ENCODE results near the gene GNAT3. TPM values are rescaled to one million over a fixed set of nuclear protein-coding genes. Genes with fewer than 3 reads are reported as not detected.

The GNAT3 gene
- total RNA-seq, 2 donors from 2014 or later = not detected

- Mint-ChIP-seq H3K4me1 (ENCODE audit: low read depth in 2 of 2) (no peaks in the 10 kb centered on the region), H3K9me3 (peaks cover 18% of the 10 kb centered on the region), H3K27me3 (no peaks in the 10 kb centered on the region), H3K36me3 (peaks cover 10% of the 10 kb centered on the region), H3K4me3 (no peak overlapping the region), H3K27ac (no peak overlapping the region)
- no peak for DNase-seq (ENCODE audit: low spot score)
- ATAC-seq = no peak
Measured at GRCh38 chr7:80491462-80491861, 20.4 kb downstream of the GNAT3 start.

DNA sequence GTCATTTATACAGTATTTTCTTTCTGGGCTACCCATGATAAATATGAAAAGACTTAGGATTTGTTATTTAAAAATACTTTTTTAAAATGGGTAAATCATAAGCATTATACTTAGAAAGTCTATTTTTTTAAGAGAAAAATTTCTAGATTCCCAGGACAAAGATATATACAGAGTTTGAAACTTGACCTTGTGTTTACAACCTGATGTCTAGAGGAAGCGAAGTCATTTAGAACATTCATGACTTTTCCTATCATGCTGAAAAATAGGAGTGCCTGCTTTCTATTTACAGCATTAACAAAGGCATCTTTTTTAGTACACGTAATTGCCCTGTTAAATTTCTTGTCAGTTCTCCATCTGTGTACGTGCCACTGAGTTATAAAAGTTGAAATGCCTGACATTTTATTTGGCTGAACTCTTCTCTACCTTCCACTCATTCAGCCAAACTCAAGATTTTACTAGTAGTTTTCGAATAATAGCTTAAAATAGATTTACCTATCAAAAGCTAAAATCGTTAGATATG, 23.0 kb downstream of the GNAT3 start:
- ATAC-seq = no peak
- peaks cover 10% of the 10 kb centered on the region for H3K36me3 Mint-ChIP-seq
- peaks cover 12% of the 10 kb centered on the region for H3K9me3 Mint-ChIP-seq
- no peak for DNase-seq (ENCODE audit: low spot score)
- H3K4me3 Mint-ChIP-seq = no peak overlapping the region
- no peaks in the 10 kb centered on the region for H3K4me1 Mint-ChIP-seq (ENCODE audit: low read depth in 2 of 2)
- no peak overlapping the region for H3K27ac Mint-ChIP-seq
- no peaks in the 10 kb centered on the region for H3K27me3 Mint-ChIP-seq

DNA sequence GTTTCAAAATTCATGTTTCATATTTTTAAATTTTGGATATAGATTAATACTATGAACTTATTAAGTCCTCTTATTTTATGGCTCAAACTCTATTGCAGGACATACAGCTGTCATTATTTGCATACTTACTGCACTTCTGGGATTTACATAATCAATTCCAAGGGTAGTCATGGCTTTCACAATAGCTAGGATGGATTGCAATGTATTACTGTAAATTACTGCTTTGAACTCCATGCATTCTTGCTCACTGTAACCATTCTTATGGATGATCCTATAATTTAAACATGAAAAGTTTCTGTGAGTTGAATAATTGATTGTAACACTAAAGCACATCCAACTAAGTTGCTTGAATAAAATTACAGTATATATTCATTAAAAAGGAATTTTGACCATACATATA, 23.5 kb downstream of the GNAT3 start:
- H3K27ac Mint-ChIP-seq = no peak overlapping the region
- peaks cover 15% of the 10 kb centered on the region for H3K9me3 Mint-ChIP-seq
- H3K4me1 Mint-ChIP-seq (ENCODE audit: low read depth in 2 of 2) = no peaks in the 10 kb centered on the region
- no peaks in the 10 kb centered on the region for H3K27me3 Mint-ChIP-seq
- no peak for ATAC-seq
- H3K4me3 Mint-ChIP-seq = no peak overlapping the region
- no peak for DNase-seq (ENCODE audit: low spot score)
- H3K36me3 Mint-ChIP-seq = peaks cover 10% of the 10 kb centered on the region

DNA sequence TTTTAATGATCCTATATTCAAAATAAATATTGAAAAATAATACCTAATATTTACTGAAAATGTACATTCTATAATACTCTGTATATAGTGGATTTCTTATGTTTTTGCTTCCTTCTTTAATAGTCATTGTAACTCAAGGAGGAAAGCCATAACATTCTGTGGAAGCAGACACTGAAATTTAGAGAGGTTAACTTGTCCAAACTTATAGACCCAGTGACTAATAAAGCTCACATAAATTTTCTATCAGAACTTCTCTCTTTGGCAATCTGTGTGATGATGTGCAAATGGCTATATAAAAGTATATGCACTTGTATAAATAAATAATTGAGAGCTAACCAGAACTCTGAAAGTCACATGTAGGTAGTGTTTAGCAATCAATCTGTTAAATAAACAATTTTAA, 26.1 kb downstream of the GNAT3 start:
- Mint-ChIP-seq H3K9me3 (peaks cover 9% of the 10 kb centered on the region), H3K36me3 (peaks cover 3% of the 10 kb centered on the region), H3K4me1 (ENCODE audit: low read depth in 2 of 2) (no peaks in the 10 kb centered on the region), H3K27me3 (no peaks in the 10 kb centered on the region), H3K27ac (no peak overlapping the region), H3K4me3 (no peak overlapping the region)
- ATAC-seq (no peak), DNase-seq (ENCODE audit: low spot score) (no peak)

- H3K9me3 Mint-ChIP-seq = peaks cover 8% of the 10 kb centered on the region
- no peaks in the 10 kb centered on the region for H3K27me3 Mint-ChIP-seq
- no peaks in the 10 kb centered on the region for H3K36me3 Mint-ChIP-seq
- no peaks in the 10 kb centered on the region for H3K4me1 Mint-ChIP-seq (ENCODE audit: low read depth in 2 of 2)
- no peak overlapping the region for H3K4me3 Mint-ChIP-seq
- ATAC-seq (no peak), DNase-seq (ENCODE audit: low spot score) (no peak)
- no peak overlapping the region for H3K27ac Mint-ChIP-seq
Measured at GRCh38 chr7:80482950-80483349, 28.9 kb downstream of the GNAT3 start.

DNA sequence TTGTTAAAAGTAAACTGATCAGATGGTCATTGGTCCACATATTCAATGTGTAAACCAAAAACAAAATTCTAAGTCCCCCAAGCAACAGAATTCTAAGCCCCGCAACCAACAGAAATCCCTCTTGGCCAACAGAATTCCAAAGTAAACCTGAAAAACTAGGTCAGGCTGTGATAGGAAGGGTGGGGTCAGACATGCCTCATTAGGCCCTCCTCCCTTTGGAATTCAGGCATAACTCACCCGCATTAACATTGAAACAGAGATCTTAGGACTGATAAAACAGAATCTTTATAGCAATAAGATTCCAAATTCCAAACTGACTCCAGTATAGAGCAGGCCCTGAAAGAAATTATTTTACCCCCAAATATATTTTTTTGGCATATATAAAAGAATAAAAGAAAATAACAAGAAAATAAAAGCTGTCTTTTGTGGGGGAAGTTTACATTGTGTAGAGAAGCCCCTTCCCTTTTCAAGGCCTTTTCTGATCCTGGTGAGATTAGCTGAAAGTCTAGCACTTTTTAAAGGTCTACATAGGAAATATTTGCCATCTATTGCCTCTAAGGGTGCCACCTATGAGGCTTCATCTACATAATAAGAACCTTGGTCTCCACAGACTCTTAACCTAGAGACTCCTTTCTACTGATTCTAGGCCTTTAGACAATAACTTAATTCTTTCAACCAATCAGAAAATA, 30.5 kb downstream of the GNAT3 start:
- DNase-seq (ENCODE audit: low spot score) (no peak), ATAC-seq (no peak)
- Mint-ChIP-seq H3K36me3 (no peaks in the 10 kb centered on the region), H3K4me1 (ENCODE audit: low read depth in 2 of 2) (no peaks in the 10 kb centered on the region), H3K9me3 (peaks cover 6% of the 10 kb centered on the region), H3K27ac (no peak overlapping the region), H3K4me3 (no peak overlapping the region), H3K27me3 (no peaks in the 10 kb centered on the region)

DNA sequence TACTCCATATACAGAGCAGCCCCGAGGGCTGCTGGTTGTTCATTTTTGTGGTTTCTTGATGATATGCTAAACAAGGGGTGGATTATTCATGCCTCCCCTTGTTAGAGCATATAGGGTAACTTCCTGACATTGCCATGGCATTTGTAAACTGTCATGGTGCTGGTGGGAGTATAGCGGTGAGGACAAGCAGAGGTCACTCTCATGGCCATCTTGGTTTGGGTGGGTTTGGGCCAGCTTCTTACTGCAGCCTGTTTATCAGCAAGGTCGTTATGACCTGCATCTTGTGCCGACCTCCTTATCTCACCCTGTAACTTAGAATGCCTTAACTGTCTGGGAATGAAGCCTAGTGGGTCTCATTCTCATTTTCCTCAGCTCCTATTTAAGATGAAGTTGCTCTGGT, 31.3 kb downstream of the GNAT3 start:
- no peaks in the 10 kb centered on the region for H3K36me3 Mint-ChIP-seq
- ATAC-seq (no peak), DNase-seq (ENCODE audit: low spot score) (no peak)
- H3K4me3 Mint-ChIP-seq = no peak overlapping the region
- no peaks in the 10 kb centered on the region for H3K4me1 Mint-ChIP-seq (ENCODE audit: low read depth in 2 of 2)
- H3K27ac Mint-ChIP-seq = no peak overlapping the region
- H3K9me3 Mint-ChIP-seq = peaks cover 6% of the 10 kb centered on the region
- H3K27me3 Mint-ChIP-seq = no peaks in the 10 kb centered on the region

- Mint-ChIP-seq H3K9me3 (peaks cover 5% of the 10 kb centered on the region), H3K27me3 (no peaks in the 10 kb centered on the region), H3K4me1 (ENCODE audit: low read depth in 2 of 2) (no peaks in the 10 kb centered on the region), H3K36me3 (no peaks in the 10 kb centered on the region), H3K27ac (no peak overlapping the region), H3K4me3 (no peak overlapping the region)
- ATAC-seq (no peak), DNase-seq (ENCODE audit: low spot score) (no peak)
Measured at GRCh38 chr7:80478683-80479082, 33.2 kb downstream of the GNAT3 start.

DNA sequence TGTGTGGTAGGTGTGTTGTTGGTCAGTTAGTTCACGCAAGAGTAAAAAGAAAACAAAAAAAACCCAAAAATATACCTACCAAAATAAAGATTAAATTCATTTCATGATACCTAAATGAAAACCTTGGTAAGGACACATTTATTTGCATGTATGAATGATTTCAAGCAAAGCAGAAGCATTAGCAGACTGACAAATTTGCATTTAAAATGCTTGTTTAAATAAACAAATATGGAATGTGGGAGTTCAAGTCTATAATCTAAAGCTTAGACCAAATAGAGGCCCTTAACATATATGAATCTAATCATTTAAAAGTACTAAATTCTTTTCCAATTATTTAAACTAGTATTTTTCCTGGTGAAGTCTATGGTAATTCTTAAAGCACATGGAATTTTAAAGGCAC, 35.8 kb downstream of the GNAT3 start:
- Mint-ChIP-seq H3K27ac (no peak overlapping the region), H3K4me1 (ENCODE audit: low read depth in 2 of 2) (no peaks in the 10 kb centered on the region), H3K4me3 (no peak overlapping the region), H3K9me3 (peaks cover 11% of the 10 kb centered on the region), H3K36me3 (no peaks in the 10 kb centered on the region), H3K27me3 (no peaks in the 10 kb centered on the region)
- ATAC-seq = no peak
- DNase-seq (ENCODE audit: low spot score) = no peak

- no peak for DNase-seq (ENCODE audit: low spot score)
- H3K36me3 Mint-ChIP-seq = no peaks in the 10 kb centered on the region
- no peaks in the 10 kb centered on the region for H3K4me1 Mint-ChIP-seq (ENCODE audit: low read depth in 2 of 2)
- H3K9me3 Mint-ChIP-seq = peaks cover 8% of the 10 kb centered on the region
- H3K27ac Mint-ChIP-seq = no peak overlapping the region
- H3K27me3 Mint-ChIP-seq = no peaks in the 10 kb centered on the region
- H3K4me3 Mint-ChIP-seq = no peak overlapping the region
- no peak for ATAC-seq
Measured at GRCh38 chr7:80475383-80475782, 36.5 kb downstream of the GNAT3 start.

GRCh38 chr7:80473751-80474150, 38.1 kb downstream of the GNAT3 start:
- H3K9me3 Mint-ChIP-seq = peaks cover 8% of the 10 kb centered on the region
- H3K4me3 Mint-ChIP-seq = no peak overlapping the region
- ATAC-seq (no peak), DNase-seq (ENCODE audit: low spot score) (no peak)
- no peak overlapping the region for H3K27ac Mint-ChIP-seq
- no peaks in the 10 kb centered on the region for H3K36me3 Mint-ChIP-seq
- no peaks in the 10 kb centered on the region for H3K27me3 Mint-ChIP-seq
- no peaks in the 10 kb centered on the region for H3K4me1 Mint-ChIP-seq (ENCODE audit: low read depth in 2 of 2)

- ATAC-seq = no peak
- Mint-ChIP-seq H3K9me3 (peaks cover 8% of the 10 kb centered on the region), H3K27me3 (no peaks in the 10 kb centered on the region), H3K36me3 (no peaks in the 10 kb centered on the region), H3K27ac (no peak overlapping the region), H3K4me1 (ENCODE audit: low read depth in 2 of 2) (no peaks in the 10 kb centered on the region), H3K4me3 (no peak overlapping the region)
- DNase-seq (ENCODE audit: low spot score) = no peak
Measured at GRCh38 chr7:80472491-80473200, 39.2 kb downstream of the GNAT3 start.

GRCh38 chr7:80468931-80469714, 42.7 kb downstream of the GNAT3 start:
- H3K27ac Mint-ChIP-seq = no peak overlapping the region
- no peaks in the 10 kb centered on the region for H3K4me1 Mint-ChIP-seq (ENCODE audit: low read depth in 2 of 2)
- peaks cover 8% of the 10 kb centered on the region for H3K9me3 Mint-ChIP-seq
- H3K4me3 Mint-ChIP-seq = no peak overlapping the region
- no peaks in the 10 kb centered on the region for H3K27me3 Mint-ChIP-seq
- no peak for ATAC-seq
- DNase-seq (ENCODE audit: low spot score) = no peak
- no peaks in the 10 kb centered on the region for H3K36me3 Mint-ChIP-seq

GRCh38 chr7:80467069-80467468, 44.8 kb downstream of the GNAT3 start:
- H3K36me3 Mint-ChIP-seq = no peaks in the 10 kb centered on the region
- ATAC-seq = no peak

More at GRCh38 chr7:80467069-80467468, 44.8 kb downstream of the GNAT3 start:
- Mint-ChIP-seq H3K27me3 (no peaks in the 10 kb centered on the region), H3K4me3 (no peak overlapping the region), H3K27ac (no peak overlapping the region), H3K4me1 (ENCODE audit: low read depth in 2 of 2) (no peaks in the 10 kb centered on the region), H3K9me3 (peaks cover 6% of the 10 kb centered on the region)
- DNase-seq (ENCODE audit: low spot score) = no peak
